B cell (primary cell): Measurements from ENCODE around the gene HNF1B. TPM values are rescaled to one million over a fixed set of nuclear protein-coding genes. Genes with fewer than 3 reads are reported as not detected.

Source experiments
- ATAC-seq: fragments of 200-7000 bp; cut with Tn5 transposase; one replicate; pipeline ENCODE4 v1.10.0; 2021; ENCODE audit warnings: low read depth, mild to moderate bottlenecking, moderate number of reproducible peaks, moderate library complexity
- CTCF ChIA-PET: fragments of 350-600 bp; sonication (Branson Sonifier 250); formaldehyde crosslinking; loops from one replicate; lab custom pipeline; 2021; ENCODE audit warnings: antibody characterized with exemption, inconsistent platforms; lab: Charles Lee
- POLR2A ChIA-PET: fragments of 350-600 bp; sonication (Branson Sonifier 250); formaldehyde crosslinking; loops from one replicate; lab custom pipeline; 2021; ENCODE audit warnings: antibody characterized with exemption; lab: Charles Lee
- DNase-seq: peaks from one replicate; pipeline ENCODE4 v3.0.0; 2013
- H2AFZ ChIP-seq: 2 replicates; pipeline ENCODE4 v1.6.1; 2012; ENCODE audit warnings: mild to moderate bottlenecking, low read depth, low read length; ENCODE audit not compliant: insufficient read depth, poor library complexity, severe bottlenecking
- H3K27ac ChIP-seq, 2 donors: 1 replicate in 1 of 2; 2 replicates in 1 of 2; pipeline ENCODE4 v1.5.1; 2012 to 2013; ENCODE audit warnings: low read length in 2 of 2, mild to moderate bottlenecking in 2 of 2, moderate library complexity in 1 of 2
- H3K27me3 ChIP-seq, 4 experiments: fragments of 200-600 bp in 1 of 4; sonication (generic) in 1 of 4; replicated peaks in 1 of 4; 1 replicate in 2 of 4; 2 replicates in 2 of 4; pipeline versions ENCODE4 v1.6.1 to v1.7.0; 2013 to 2016; ENCODE audit warnings: low read length in 3 of 4, mild to moderate bottlenecking in 2 of 4, mixed read lengths in 1 of 4, moderate library complexity in 1 of 4; ENCODE audit not compliant: insufficient read depth in 4 of 4, control insufficient read depth in 3 of 4; ENCODE audit errors: control extremely low read depth in 1 of 4
- H3K36me3 ChIP-seq, 2 experiments: replicated peaks in 1 of 2; 1 replicate in 1 of 2; 2 replicates in 1 of 2; pipeline versions ENCODE4 v1.6.1 to v1.7.1; 2013; ENCODE audit warnings: low read length in 1 of 2; ENCODE audit not compliant: insufficient read depth in 2 of 2, control insufficient read depth in 1 of 2; ENCODE audit errors: control extremely low read depth in 1 of 2, extremely low read depth in 1 of 2
- H3K4me1 ChIP-seq, 2 donors: fragments of 200-600 bp in 1 of 2; sonication (generic) in 1 of 2; 1 replicate in 1 of 2; 2 replicates in 1 of 2; pipeline versions ENCODE4 v1.5.1 to v1.6.1; 2013 to 2017; ENCODE audit warnings: low read length in 2 of 2; ENCODE audit not compliant: control insufficient read depth in 2 of 2, insufficient read depth in 2 of 2
- H3K4me2 ChIP-seq: replicated peaks from 2 replicates; pipeline ENCODE3; 2012; ENCODE audit warnings: mild to moderate bottlenecking, low read depth, low read length; ENCODE audit not compliant: poor library complexity, severe bottlenecking
- H3K4me3 ChIP-seq, 5 experiments: fragments of 200-600 bp in 1 of 5; sonication (generic) in 1 of 5; 1 replicate in 3 of 5; 2 replicates in 2 of 5; pipeline versions ENCODE4 v1.5.1 to v1.7.0; 2011 to 2016; ENCODE audit warnings: low read length in 4 of 5, mild to moderate bottlenecking in 4 of 5, low read depth in 2 of 5, control low read depth in 1 of 5, moderate library complexity in 1 of 5; ENCODE audit not compliant: insufficient read depth in 1 of 5; ENCODE audit errors: control extremely low read depth in 1 of 5, extremely low read depth in 1 of 5
- H3K79me2 ChIP-seq: fragments of 200-600 bp; sonication (generic); one replicate; pipeline ENCODE4 v1.6.0; 2016; ENCODE audit warnings: low read length; ENCODE audit not compliant: control insufficient read depth, insufficient read depth
- H3K9ac ChIP-seq: fragments of 200-600 bp; sonication (generic); 2 replicates; pipeline ENCODE4 v1.6.1; 2017; ENCODE audit warnings: mild to moderate bottlenecking, low read length, moderate library complexity
- H3K9me3 ChIP-seq, 3 donors: one replicate each; pipeline versions ENCODE4 v1.6.1 to v1.7.1; 2013; ENCODE audit warnings: low read length in 2 of 3; ENCODE audit not compliant: control insufficient read depth in 2 of 3, insufficient read depth in 1 of 3; ENCODE audit errors: control extremely low read depth in 1 of 3
- H4K20me1 ChIP-seq: 2 replicates; pipeline ENCODE4 v1.6.0; 2012; ENCODE audit warnings: mild to moderate bottlenecking, low read length; ENCODE audit not compliant: insufficient read depth, control insufficient read depth, poor library complexity, severe bottlenecking
- H3K27ac Mint-ChIP-seq: one replicate; pipeline ENCODE4 v1.8.0; 2021; ENCODE audit warnings: mixed read lengths
- H3K27me3 Mint-ChIP-seq: one replicate; pipeline ENCODE4 v1.8.0; 2021; ENCODE audit warnings: mixed read lengths
- H3K4me1 Mint-ChIP-seq: one replicate; pipeline ENCODE4 v1.8.0; 2021; ENCODE audit warnings: mixed read lengths
- H3K4me3 Mint-ChIP-seq: one replicate; pipeline ENCODE4 v1.8.0; 2021; ENCODE audit warnings: mixed read lengths
- H3K9me3 Mint-ChIP-seq: one replicate; pipeline ENCODE4 v1.8.0; 2022; ENCODE audit warnings: mixed read lengths; ENCODE audit not compliant: insufficient read depth
- CTCF ChIP-seq: fragments of 200-600 bp; IDR thresholded peaks from one replicate; pipeline ENCODE4 v1.8.0; 2022; ENCODE audit warnings: antibody characterized with exemption, mild to moderate bottlenecking
- EZH2 ChIP-seq: IDR thresholded peaks from 2 replicates; pipeline ENCODE4 v1.6.1; 2012; ENCODE audit warnings: borderline replicate concordance, low read depth, mild to moderate bottlenecking, moderate library complexity, low read length; ENCODE audit not compliant: insufficient read depth, poor library complexity, severe bottlenecking
- WGBS: methylation state at CpG from one replicate; pipeline ENCODE4 v1.1.5; 2013; ENCODE audit warnings: missing lambda C conversion rate; ENCODE audit not compliant: insufficient coverage; 5-methylcytosine and 5-hydroxymethylcytosine counted together
- intact Hi-C: fragments of 100-400 bp; cut with micrococcal nuclease; formaldehyde crosslinking; loops from one replicate; pipeline ENCODE4 v1.10.0; 2022
- polyA plus RNA-seq: library from polyadenylated mRNA; depleted of rRNA; stranded (reverse); fragments of >200 nt; gene quantifications from 2 replicates; pipeline ENCODE4 v1.2.3, GENCODE V29; 2012
- total RNA-seq, 2 donors: library from RNA; stranded (reverse); fragments of 120-200 nt in 1 of 2; gene quantifications; 1 replicate in 1 of 2; 2 replicates in 1 of 2; pipeline versions ENCODE4 v1.2.3 to v1.2.4, GENCODE V29; 2013 to 2022

HNF1B gene
- total and polyA plus RNA-seq, 2 donors (not counting 1 experiment from before 2014, with no cell fraction given), result 1.5 TPM; not detected in 1

- DNase-seq (no peak), ATAC-seq (no peak)
- Histone ChIP-seq H3K79me2 (no peaks in the 10 kb centered on the region), H3K4me3 (peak overlapping the region in 4 of 5 experiments; percentile 11 to 46 (median 42)), H3K36me3 (no peaks in the 10 kb centered on the region), H3K9me3 (peaks cover 0 to 27% (median 0%) of the 10 kb centered on the region in 3 donors), H3K4me1 (peaks cover 51 to 62% of the 10 kb centered on the region in 2 donors), H3K27me3 (peaks cover 0 to 93% (median 72%) of the 10 kb centered on the region in 4 experiments), H3K4me2 (peak overlapping the region; percentile 81), H3K9ac (peak overlapping the region; percentile 55), H3K27ac (no peak overlapping the region), H2AFZ (peak overlapping the region; percentile 20), H4K20me1 (no peaks in the 10 kb centered on the region)
- intact Hi-C loops, result loop anchor here (5.0 to 10.0 kb wide), 3 partner anchors 41 to 1259 kb away; partner anchors contain the start of genes AATF and ZNHIT3
- no peak overlapping the region for H3K27ac Mint-ChIP-seq
- H3K9me3 Mint-ChIP-seq, result no peaks in the 10 kb centered on the region
- TF ChIP-seq CTCF, result no peak
- TF ChIP-seq EZH2, result no peak
- 1% methylated on average over 19 of the region's 19 CpGs for WGBS
- ChIA-PET CTCF (interaction anchor here (1.1 kb wide), 1 partner anchor 9 kb away, joined by 4 read pairs; no protein-coding TSS in a partner anchor), POLR2A (no interaction called here)
- H3K4me1 Mint-ChIP-seq, result peaks cover 42% of the 10 kb centered on the region
- peaks cover 68% of the 10 kb centered on the region for H3K27me3 Mint-ChIP-seq
- peak overlapping the region; percentile 84 for H3K4me3 Mint-ChIP-seq
Measured at GRCh38 chr17:37743612-37743874, 1.3 kb downstream of the HNF1B start.

GRCh38 chr17:37742762-37743611, 1.9 kb downstream of the HNF1B start:
- H3K4me1 ChIP-seq, result peaks cover 51 to 62% of the 10 kb centered on the region in 2 donors
- intact Hi-C loops, result loop anchor here (5.0 to 10.0 kb wide), 3 partner anchors 41 to 1258 kb away; partner anchors contain the start of genes AATF and ZNHIT3
- H4K20me1 ChIP-seq, result no peaks in the 10 kb centered on the region
- DNase-seq (peak; percentile 66), ATAC-seq (no peak)
- H3K9me3 ChIP-seq, result peaks cover 0 to 27% (median 0%) of the 10 kb centered on the region in 3 donors
- POLR2A ChIA-PET, result interaction anchor here (0.6 kb wide), 1 partner anchor 9 kb away, joined by 3 read pairs; no protein-coding TSS in a partner anchor
- Mint-ChIP-seq H3K9me3 (no peaks in the 10 kb centered on the region), H3K4me3 (peak overlapping the region; percentile 84), H3K4me1 (peaks cover 42% of the 10 kb centered on the region), H3K27ac (peak overlapping the region; percentile 37), H3K27me3 (peaks cover 69% of the 10 kb centered on the region)
- H3K36me3 ChIP-seq, result no peaks in the 10 kb centered on the region
- peak overlapping the region; percentile 20 for H2AFZ ChIP-seq
- no peak overlapping the region for H3K27ac ChIP-seq
- peak overlapping the region; percentile 81 for H3K4me2 ChIP-seq
- 3% methylated on average over 51 of the region's 76 CpGs for WGBS
- no peaks in the 10 kb centered on the region for H3K79me2 ChIP-seq
- peaks cover 0 to 89% (median 74%) of the 10 kb centered on the region in 4 experiments for H3K27me3 ChIP-seq
- TF ChIP-seq CTCF (no peak), EZH2 (peak; percentile 91)
- peak overlapping the region in 4 of 5 experiments; percentile 11 to 46 (median 42) for H3K4me3 ChIP-seq
- H3K9ac ChIP-seq, result peak overlapping the region; percentile 55
- CTCF ChIA-PET, result interaction anchor here (1.1 kb wide), 1 partner anchor 9 kb away, joined by 4 read pairs; no protein-coding TSS in a partner anchor
